H1 (cell line): Measurements from ENCODE around the gene ABHD15.

Source experiments
- BCL11A ChIP-seq, 2 experiments: IDR thresholded peaks; one replicate each; pipeline ENCODE4 v1.6.1; 2011; ENCODE audit warnings: low read depth in 2 of 2, low read length in 2 of 2, mild to moderate bottlenecking in 2 of 2
- CTCF ChIP-seq, 3 experiments: IDR thresholded peaks; 1 replicate in 2 of 3; 2 replicates in 1 of 3; pipeline versions ENCODE4 v1.5.1 to v1.6.1; 2011; ENCODE audit warnings: low read length in 3 of 3, mild to moderate bottlenecking in 3 of 3, inconsistent platforms in 2 of 3, low read depth in 1 of 3, moderate library complexity in 1 of 3; ENCODE audit not compliant: insufficient read depth in 1 of 3; ENCODE audit errors: control extremely low read depth in 1 of 3
- EZH2 ChIP-seq: fragments of 200-600 bp; sonication (generic); IDR thresholded peaks from 2 replicates; pipeline ENCODE4 v1.7.1; 2012; ENCODE audit warnings: low read depth, mild to moderate bottlenecking, moderate library complexity, low read length, inconsistent platforms; ENCODE audit not compliant: severe bottlenecking
- RFX5 ChIP-seq: IDR thresholded peaks from 2 replicates; pipeline ENCODE4 v1.6.1; 2011; ENCODE audit warnings: low read depth, low read length, improper control_type of control experiment, borderline replicate concordance
- SIN3A ChIP-seq, 2 experiments: IDR thresholded peaks in 1 of 2; conservative IDR thresholded peaks in 1 of 2; 2 replicates each; pipeline ENCODE4 v1.6.1; 2011 to 2012; ENCODE audit warnings: low read length in 2 of 2, improper control_type of control experiment in 1 of 2, low read depth in 1 of 2, mild to moderate bottlenecking in 1 of 2
- TAF1 ChIP-seq: IDR thresholded peaks from 2 replicates; pipeline ENCODE4 v1.6.1; 2011; ENCODE audit warnings: mild to moderate bottlenecking, low read depth, low read length
- TF ChIP-seq, protein P1 (sequence below): IDR thresholded peaks from 2 replicates; pipeline ENCODE4 v1.6.1; 2012; ENCODE audit warnings: inconsistent platforms

DNA sequence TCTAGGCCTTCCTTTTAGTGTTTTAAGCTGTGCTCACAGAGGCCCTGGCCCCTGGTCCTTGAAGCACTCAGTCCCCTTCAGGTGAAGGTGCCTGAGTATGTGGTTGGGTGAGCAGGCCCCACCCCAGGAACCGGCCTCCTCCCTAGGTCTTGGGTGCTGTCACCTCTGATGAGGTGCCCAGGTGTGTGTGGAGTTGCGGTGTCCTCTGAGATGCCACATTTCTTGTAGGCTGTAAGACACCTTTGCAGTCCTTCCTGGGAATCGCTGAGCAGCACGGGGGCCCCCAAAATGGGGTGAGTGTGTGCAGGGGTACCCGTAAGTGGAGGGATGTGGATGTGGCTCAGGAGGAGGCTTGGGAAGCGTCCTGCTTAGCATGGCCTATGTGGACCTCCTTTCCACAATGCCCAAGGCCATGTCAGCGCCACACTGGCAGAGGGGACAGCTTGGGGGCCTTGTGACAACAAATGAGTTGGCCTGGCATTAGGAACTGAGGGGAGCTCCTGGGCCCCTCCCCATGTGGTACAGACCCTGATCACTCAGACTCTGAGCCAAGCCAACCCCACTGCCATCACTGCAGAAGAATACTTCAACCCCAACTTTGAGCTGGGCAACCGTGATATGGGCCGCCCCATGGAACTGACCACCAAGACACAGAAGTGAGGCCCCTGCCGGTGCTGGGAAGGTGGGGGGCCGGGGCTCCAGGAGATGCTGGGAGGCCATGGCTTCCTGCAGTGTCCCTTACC lies 44.7 kb upstream of the ABHD15 start:
- TF ChIP-seq BCL11A (IDR thresholded peaks at IDR 0.05; ENCODE audit: low read depth in 2 of 2, low read length in 2 of 2) (no peak), RFX5 (no peak), EZH2 (no peak), TAF1 (no peak), CTCF (IDR thresholded peaks at IDR 0.05; ENCODE audit: control extremely low read depth in 1 of 3, insufficient read depth in 1 of 3, low read depth in 1 of 3, low read length in 3 of 3) (no peak), SIN3A (conservative IDR thresholded peaks at IDR 0.05 in 1 of 2, IDR thresholded peaks at IDR 0.05 in 1 of 2; ENCODE audit: low read depth in 1 of 2, low read length in 2 of 2) (no peak)
- TF ChIP-seq, protein P1, sequence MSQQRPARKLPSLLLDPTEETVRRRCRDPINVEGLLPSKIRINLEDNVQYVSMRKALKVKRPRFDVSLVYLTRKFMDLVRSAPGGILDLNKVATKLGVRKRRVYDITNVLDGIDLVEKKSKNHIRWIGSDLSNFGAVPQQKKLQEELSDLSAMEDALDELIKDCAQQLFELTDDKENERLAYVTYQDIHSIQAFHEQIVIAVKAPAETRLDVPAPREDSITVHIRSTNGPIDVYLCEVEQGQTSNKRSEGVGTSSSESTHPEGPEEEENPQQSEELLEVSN, result no peak
